Osteoblast (primary cell): Measurements from ENCODE around the gene ME3. TPM values are rescaled to one million over a fixed set of nuclear protein-coding genes. Genes with fewer than 3 reads are reported as not detected.

Experiments used
- DNase-seq: peaks from one replicate; pipeline ENCODE4 v3.0.0; 2011; ENCODE audit warnings: low spot score, mixed read lengths; ENCODE audit not compliant: insufficient read length; ENCODE audit errors: missing footprints
- H2AFZ ChIP-seq: 2 replicates; pipeline ENCODE4 v1.6.0; 2011; ENCODE audit warnings: mild to moderate bottlenecking, low read length
- H3K27ac ChIP-seq: 2 replicates; pipeline ENCODE4 v1.5.1; 2011; ENCODE audit warnings: mild to moderate bottlenecking, low read depth, low read length, moderate library complexity
- H3K27me3 ChIP-seq: 2 replicates; pipeline ENCODE4 v1.6.0; 2012; ENCODE audit warnings: mild to moderate bottlenecking, control low read depth, inconsistent platforms, low read length, moderate library complexity; ENCODE audit not compliant: insufficient read depth
- H3K36me3 ChIP-seq: 2 replicates; pipeline ENCODE4 v1.5.1; 2011; ENCODE audit warnings: mild to moderate bottlenecking, low read length, control low read depth, moderate library complexity; ENCODE audit not compliant: insufficient read depth
- H3K4me1 ChIP-seq: 2 replicates; pipeline ENCODE4 v1.5.1; 2011; ENCODE audit warnings: mild to moderate bottlenecking, low read length, control low read depth, moderate library complexity; ENCODE audit not compliant: insufficient read depth
- H3K4me2 ChIP-seq: 2 replicates; pipeline ENCODE4 v1.6.0; 2011; ENCODE audit warnings: mild to moderate bottlenecking, low read length; ENCODE audit not compliant: insufficient read depth
- H3K4me3 ChIP-seq: fragments of 200-600 bp; sonication (generic); 3 replicates; pipeline ENCODE4 v1.5.1; 2012; ENCODE audit warnings: mild to moderate bottlenecking, low read length, inconsistent platforms; ENCODE audit not compliant: insufficient read depth
- H3K79me2 ChIP-seq: 2 replicates; pipeline ENCODE4 v1.6.0; 2012; ENCODE audit warnings: mild to moderate bottlenecking, low read length, control low read depth, inconsistent platforms; ENCODE audit not compliant: insufficient read depth
- H3K9me3 ChIP-seq: 2 replicates; pipeline ENCODE4 v1.5.1; 2011; ENCODE audit warnings: low read depth, low read length, control low read depth
- H4K20me1 ChIP-seq: 2 replicates; pipeline ENCODE4 v1.6.0; 2012; ENCODE audit warnings: mild to moderate bottlenecking, low read length, control low read depth; ENCODE audit not compliant: insufficient read depth
- total RNA-seq: library from RNA; depleted of rRNA; stranded (reverse); fragments of >200 nt; gene quantifications from 2 replicates; pipeline ENCODE4 v1.2.3, GENCODE V29; 2012
- TF ChIP-seq, protein P1 (sequence below): IDR thresholded peaks from 2 replicates; pipeline ENCODE4 v1.5.1; 2011; ENCODE audit warnings: mild to moderate bottlenecking, low read depth, low read length, moderate library complexity; ENCODE audit errors: extremely low read depth

The ME3 gene
- total RNA-seq, 1 donor, result 70.9 TPM

DNA sequence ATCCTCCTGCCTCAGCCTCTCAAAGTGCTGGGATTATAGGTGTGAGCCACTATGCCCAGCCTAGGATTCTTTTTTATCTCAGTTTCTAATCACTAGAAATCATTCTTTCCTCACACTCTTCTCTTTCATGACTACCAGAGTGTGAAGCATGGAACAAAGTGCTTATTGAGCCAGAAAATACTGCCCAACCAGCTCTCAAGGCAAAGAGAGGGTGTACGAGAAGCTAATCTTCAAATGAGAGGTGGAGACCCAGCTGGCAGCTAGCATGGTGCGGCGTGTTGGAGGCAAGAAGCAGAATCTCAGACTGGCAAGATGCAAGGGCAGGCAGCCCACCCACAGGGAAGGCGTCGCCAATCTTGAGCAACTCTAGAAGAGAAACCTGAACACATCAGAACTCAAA, 41.1 kb upstream of the ME3 start:
- Histone ChIP-seq H3K27ac (no peak overlapping the region), H3K27me3 (no peaks in the 10 kb centered on the region), H3K9me3 (no peaks in the 10 kb centered on the region), H3K79me2 (no peaks in the 10 kb centered on the region), H3K4me2 (no peak overlapping the region), H3K36me3 (no peaks in the 10 kb centered on the region), H3K4me1 (peaks cover 3% of the 10 kb centered on the region), H4K20me1 (no peaks in the 10 kb centered on the region), H3K4me3 (no peak overlapping the region), H2AFZ (no peak overlapping the region)
- no peak for DNase-seq
- TF ChIP-seq, protein P1, sequence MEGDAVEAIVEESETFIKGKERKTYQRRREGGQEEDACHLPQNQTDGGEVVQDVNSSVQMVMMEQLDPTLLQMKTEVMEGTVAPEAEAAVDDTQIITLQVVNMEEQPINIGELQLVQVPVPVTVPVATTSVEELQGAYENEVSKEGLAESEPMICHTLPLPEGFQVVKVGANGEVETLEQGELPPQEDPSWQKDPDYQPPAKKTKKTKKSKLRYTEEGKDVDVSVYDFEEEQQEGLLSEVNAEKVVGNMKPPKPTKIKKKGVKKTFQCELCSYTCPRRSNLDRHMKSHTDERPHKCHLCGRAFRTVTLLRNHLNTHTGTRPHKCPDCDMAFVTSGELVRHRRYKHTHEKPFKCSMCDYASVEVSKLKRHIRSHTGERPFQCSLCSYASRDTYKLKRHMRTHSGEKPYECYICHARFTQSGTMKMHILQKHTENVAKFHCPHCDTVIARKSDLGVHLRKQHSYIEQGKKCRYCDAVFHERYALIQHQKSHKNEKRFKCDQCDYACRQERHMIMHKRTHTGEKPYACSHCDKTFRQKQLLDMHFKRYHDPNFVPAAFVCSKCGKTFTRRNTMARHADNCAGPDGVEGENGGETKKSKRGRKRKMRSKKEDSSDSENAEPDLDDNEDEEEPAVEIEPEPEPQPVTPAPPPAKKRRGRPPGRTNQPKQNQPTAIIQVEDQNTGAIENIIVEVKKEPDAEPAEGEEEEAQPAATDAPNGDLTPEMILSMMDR, result no peak

DNA sequence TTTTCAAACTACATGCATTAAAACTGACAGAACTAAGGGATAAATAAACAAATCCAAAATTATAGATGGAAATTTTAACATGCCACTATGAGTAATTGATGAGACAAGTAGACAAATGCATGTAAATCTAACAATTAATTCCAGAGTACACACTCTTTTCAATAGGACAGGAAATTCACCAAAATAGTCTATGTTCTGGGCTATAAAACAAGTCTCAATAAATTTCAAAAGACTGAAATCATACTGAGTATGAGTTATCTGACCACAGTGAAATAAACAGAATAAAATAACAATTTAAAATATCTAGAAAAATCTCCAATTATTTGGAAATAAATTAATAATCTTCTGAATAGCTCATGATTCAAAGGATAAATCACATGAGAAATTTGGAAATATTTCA, 38.5 kb upstream of the ME3 start:
- no peak overlapping the region for H3K27ac ChIP-seq
- no peaks in the 10 kb centered on the region for H3K79me2 ChIP-seq
- no peak overlapping the region for H3K4me3 ChIP-seq
- TF ChIP-seq, protein P1, result no peak
- no peaks in the 10 kb centered on the region for H3K27me3 ChIP-seq
- no peak for DNase-seq
- H2AFZ ChIP-seq, result no peak overlapping the region
- no peaks in the 10 kb centered on the region for H3K9me3 ChIP-seq
- no peaks in the 10 kb centered on the region for H4K20me1 ChIP-seq
- H3K36me3 ChIP-seq, result no peaks in the 10 kb centered on the region
- H3K4me2 ChIP-seq, result no peak overlapping the region
- H3K4me1 ChIP-seq, result no peaks in the 10 kb centered on the region

DNA sequence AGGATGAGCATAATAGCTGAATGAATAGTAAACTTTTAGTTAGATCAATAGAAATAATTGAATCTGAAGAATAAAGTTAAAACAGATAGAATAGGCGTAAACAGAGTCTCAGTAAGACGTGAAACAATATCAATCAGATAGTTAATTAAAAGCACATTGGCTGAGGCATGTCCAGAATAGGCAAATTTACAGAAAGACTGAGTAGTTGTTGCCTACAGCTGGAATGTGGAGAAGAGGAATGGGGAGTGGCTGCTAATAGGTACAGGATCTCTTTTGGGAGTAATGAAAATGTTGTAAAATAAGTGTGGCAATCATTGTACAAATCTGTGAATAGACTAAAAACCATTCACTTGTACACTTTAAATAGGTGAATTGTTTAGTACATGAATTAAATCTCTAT, 36.3 kb upstream of the ME3 start:
- Histone ChIP-seq H3K36me3 (no peaks in the 10 kb centered on the region), H3K27me3 (no peaks in the 10 kb centered on the region), H3K27ac (no peak overlapping the region), H3K9me3 (no peaks in the 10 kb centered on the region), H3K4me1 (no peaks in the 10 kb centered on the region), H3K79me2 (no peaks in the 10 kb centered on the region), H2AFZ (no peak overlapping the region), H4K20me1 (no peaks in the 10 kb centered on the region), H3K4me3 (no peak overlapping the region), H3K4me2 (no peak overlapping the region)
- TF ChIP-seq, protein P1, result no peak
- no peak for DNase-seq

DNA sequence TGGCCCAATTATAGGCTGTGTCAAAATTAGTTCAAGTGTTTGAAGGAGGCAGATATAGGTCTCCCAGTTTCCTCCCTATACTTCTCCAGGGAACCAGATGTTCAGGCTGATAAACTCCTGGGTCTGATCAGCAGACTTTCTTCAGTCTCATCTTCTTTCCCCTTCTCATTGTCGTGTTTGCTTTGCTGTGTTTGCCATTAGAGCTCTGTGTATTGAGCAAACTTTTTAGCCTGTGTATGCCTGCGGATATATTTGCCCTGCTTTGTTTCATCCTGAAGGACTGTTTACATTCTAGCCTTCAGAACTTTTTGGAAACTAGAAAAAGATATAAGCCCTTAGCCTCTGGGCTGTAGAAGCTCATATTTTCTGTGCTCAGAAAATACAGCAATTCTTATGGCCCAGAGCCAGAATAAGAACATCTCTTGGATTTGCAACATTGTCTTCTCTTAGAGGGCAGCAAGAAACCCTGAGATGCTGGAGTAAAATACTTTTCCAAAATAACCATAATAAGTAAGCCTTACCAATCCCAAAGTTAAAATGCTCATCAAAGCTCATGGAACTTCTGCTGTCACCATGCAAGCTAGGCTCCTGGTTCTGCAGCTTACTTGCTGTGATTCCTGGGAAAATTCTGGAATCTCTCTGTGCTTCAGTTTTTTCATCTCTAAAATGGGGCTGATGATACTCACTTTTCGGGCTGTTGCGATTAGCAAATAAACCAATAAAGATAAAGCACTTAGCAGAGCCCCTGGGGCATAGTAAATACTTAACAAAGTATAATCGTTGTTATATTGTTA, 34.1 kb upstream of the ME3 start:
- no peaks in the 10 kb centered on the region for H3K9me3 ChIP-seq

More for the DNA sequence above, 34.1 kb upstream of the ME3 start:
- H3K4me1 ChIP-seq, result no peaks in the 10 kb centered on the region
- no peaks in the 10 kb centered on the region for H4K20me1 ChIP-seq
- DNase-seq, result no peak
- H3K27ac ChIP-seq, result no peak overlapping the region
- TF ChIP-seq, protein P1, result no peak
- H3K4me2 ChIP-seq, result no peak overlapping the region
- H3K79me2 ChIP-seq, result no peaks in the 10 kb centered on the region
- no peak overlapping the region for H2AFZ ChIP-seq
- H3K27me3 ChIP-seq, result no peaks in the 10 kb centered on the region
- H3K36me3 ChIP-seq, result no peaks in the 10 kb centered on the region
- no peak overlapping the region for H3K4me3 ChIP-seq
